ENCODE measurements around the gene PROK1. TPM values are rescaled to one million over a fixed set of nuclear protein-coding genes. Genes with fewer than 3 reads are reported as not detected.

Gene PROK1
- total RNA-seq, 1 donor from 2014 or later = not detected

DNA sequence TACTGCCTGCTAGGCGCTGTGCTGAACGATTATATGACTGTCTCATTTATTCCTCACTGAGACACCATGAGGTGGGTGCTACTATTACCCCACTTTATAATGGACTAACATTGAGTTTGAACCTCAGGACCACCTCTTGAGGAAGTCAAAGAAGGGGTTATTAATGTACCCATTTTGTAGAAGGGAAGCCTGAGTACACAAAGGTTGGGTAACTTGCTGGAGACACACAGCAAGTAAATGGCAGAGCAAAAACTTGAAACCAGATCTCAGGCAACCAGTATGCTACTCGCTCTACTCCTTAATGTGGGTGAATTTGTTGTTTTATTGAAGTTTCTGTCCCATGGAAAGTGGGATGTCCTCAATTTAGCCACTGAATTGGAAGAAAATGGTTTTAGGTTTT, 37.9 kb downstream of the PROK1 start:
- FAIRE-seq = no peak

DNA sequence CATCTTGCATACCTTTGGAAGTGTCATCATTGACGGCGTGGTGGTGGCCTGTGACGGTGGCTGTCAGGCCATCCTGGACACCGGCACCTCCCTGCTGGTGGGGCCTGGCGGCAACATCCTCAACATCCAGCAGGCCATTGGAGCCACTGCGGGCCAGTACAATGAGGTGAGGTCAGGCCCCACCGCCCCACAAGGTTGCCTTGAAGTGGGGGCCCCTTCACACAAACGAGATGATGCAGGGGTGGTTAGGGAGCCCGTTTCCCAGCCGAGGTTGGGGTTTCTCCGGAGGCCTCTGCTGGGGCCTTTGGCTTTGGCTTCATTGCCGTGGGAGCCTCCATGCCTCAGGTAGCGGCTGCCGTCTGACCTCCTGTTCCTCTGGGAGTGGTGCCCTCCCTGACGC, 38.5 kb downstream of the PROK1 start:
- Histone ChIP-seq H3K27me3 (ENCODE audit: control insufficient read depth, insufficient read depth, low read length) (no peaks in the 10 kb centered on the region), H3K4me3 (ENCODE audit: low read depth, low read length) (no peak overlapping the region), H3K36me3 (ENCODE audit: control insufficient read depth, insufficient read depth, low read length) (no peaks in the 10 kb centered on the region)
- DNase-seq (ENCODE audit: low read depth) (no peak), FAIRE-seq (no peak)
- no peak for TF ChIP-seq CTCF (IDR thresholded peaks at IDR 0.05; ENCODE audit: insufficient read depth, low read length, severe bottlenecking)

More for the DNA sequence above, 37.9 kb downstream of the PROK1 start:
- DNase-seq (ENCODE audit: low read depth) = no peak
- no peak overlapping the region for H3K4me3 ChIP-seq (ENCODE audit: low read depth, low read length)
- TF ChIP-seq CTCF (IDR thresholded peaks at IDR 0.05; ENCODE audit: insufficient read depth, low read length, severe bottlenecking) = no peak
- no peaks in the 10 kb centered on the region for H3K36me3 ChIP-seq (ENCODE audit: control insufficient read depth, insufficient read depth, low read length)
- no peaks in the 10 kb centered on the region for H3K27me3 ChIP-seq (ENCODE audit: control insufficient read depth, insufficient read depth, low read length)

- no peak overlapping the region for H3K4me3 ChIP-seq (ENCODE audit: low read depth, low read length)
- FAIRE-seq = no peak
- no peak for TF ChIP-seq CTCF (IDR thresholded peaks at IDR 0.05; ENCODE audit: insufficient read depth, low read length, severe bottlenecking)
Measured at GRCh38 chr1:110489973-110490542, 39.1 kb downstream of the PROK1 start.

GRCh38 chr1:110490791-110491451, 40.0 kb downstream of the PROK1 start:
- H3K36me3 ChIP-seq (ENCODE audit: control insufficient read depth, insufficient read depth, low read length) = no peaks in the 10 kb centered on the region
- H3K4me3 ChIP-seq (ENCODE audit: low read depth, low read length) = no peak overlapping the region
- FAIRE-seq (no peak), DNase-seq (ENCODE audit: low read depth) (no peak)
- H3K27me3 ChIP-seq (ENCODE audit: control insufficient read depth, insufficient read depth, low read length) = no peaks in the 10 kb centered on the region
- no peak for TF ChIP-seq CTCF (IDR thresholded peaks at IDR 0.05; ENCODE audit: insufficient read depth, low read length, severe bottlenecking)

More at GRCh38 chr1:110489973-110490542, 39.1 kb downstream of the PROK1 start:
- no peaks in the 10 kb centered on the region for H3K27me3 ChIP-seq (ENCODE audit: control insufficient read depth, insufficient read depth, low read length)
- no peaks in the 10 kb centered on the region for H3K36me3 ChIP-seq (ENCODE audit: control insufficient read depth, insufficient read depth, low read length)
- DNase-seq (ENCODE audit: low read depth) = no peak

- FAIRE-seq (no peak), DNase-seq (ENCODE audit: low read depth) (no peak)
- TF ChIP-seq CTCF (IDR thresholded peaks at IDR 0.05; ENCODE audit: insufficient read depth, low read length, severe bottlenecking) = no peak
- H3K4me3 ChIP-seq (ENCODE audit: low read depth, low read length) = no peak overlapping the region
- H3K36me3 ChIP-seq (ENCODE audit: control insufficient read depth, insufficient read depth, low read length) = no peaks in the 10 kb centered on the region
- H3K27me3 ChIP-seq (ENCODE audit: control insufficient read depth, insufficient read depth, low read length) = no peaks in the 10 kb centered on the region
Measured at GRCh38 chr1:110492573-110492972, 41.6 kb downstream of the PROK1 start.

Data from bronchial epithelial cell (primary cell).